Peyer's patch (tissue), 4 donors: ENCODE data around the gene GNGT2. TPM values are rescaled to one million over a fixed set of nuclear protein-coding genes. Genes with fewer than 3 reads are reported as not detected.

Experiments used
- DNase-seq, 3 donors: peaks; one replicate each; pipeline ENCODE4 v3.0.0-alpha.2; 2017 to 2019
- H3K27ac ChIP-seq, 4 donors: fragments of 200-600 bp; sonication (generic); one replicate each; pipeline ENCODE4 v1.5.1; 2016 to 2019
- H3K27me3 ChIP-seq, 2 donors: fragments of 200-600 bp; sonication (generic); one replicate each; pipeline ENCODE4 v1.5.1; 2019
- H3K36me3 ChIP-seq, 3 donors: fragments of 200-600 bp; sonication (generic); one replicate each; pipeline ENCODE4 v1.5.1; 2016 to 2019
- H3K4me1 ChIP-seq, 4 donors: fragments of 200-600 bp; sonication (generic); one replicate each; pipeline ENCODE4 v1.5.1; 2016 to 2019
- H3K4me3 ChIP-seq, 4 donors: fragments of 200-600 bp; sonication (generic); 1 replicate in 3 of 4; 2 replicates in 1 of 4; pipeline ENCODE4 v1.5.1; 2016 to 2019; ENCODE audit warnings: mild to moderate bottlenecking in 1 of 4
- H3K9me3 ChIP-seq, 4 donors: fragments of 200-600 bp; sonication (generic); one replicate each; pipeline ENCODE4 v1.5.1; 2016 to 2019; ENCODE audit warnings: mild to moderate bottlenecking in 1 of 4
- POLR2A ChIP-seq, 2 donors: fragments of 450-650 bp; IDR thresholded peaks; one replicate each; pipeline ENCODE4 v1.5.1; 2017; ENCODE audit warnings: antibody characterized with exemption in 2 of 2, mild to moderate bottlenecking in 2 of 2, moderate library complexity in 2 of 2
- total RNA-seq, 4 donors: library from RNA; depleted of rRNA; stranded (reverse); fragments of >200 nt; gene quantifications; one replicate each; pipeline ENCODE4 v1.1.0, GENCODE V29; 2016
- TF ChIP-seq, protein P1 (sequence below), 6 experiments: fragments of 450-650 bp in 4 of 6; fragments of 200-600 bp in 2 of 6; sonication (generic) in 1 of 6; IDR thresholded peaks; one replicate each; pipeline ENCODE4 v1.5.1; 2017 to 2019; ENCODE audit warnings: antibody characterized with exemption in 6 of 6, mild to moderate bottlenecking in 3 of 6, moderate library complexity in 1 of 6

The GNGT2 gene
- total RNA-seq, 4 donors from 2014 or later = 4.8 to 14.0 TPM; not detected in 2

DNA sequence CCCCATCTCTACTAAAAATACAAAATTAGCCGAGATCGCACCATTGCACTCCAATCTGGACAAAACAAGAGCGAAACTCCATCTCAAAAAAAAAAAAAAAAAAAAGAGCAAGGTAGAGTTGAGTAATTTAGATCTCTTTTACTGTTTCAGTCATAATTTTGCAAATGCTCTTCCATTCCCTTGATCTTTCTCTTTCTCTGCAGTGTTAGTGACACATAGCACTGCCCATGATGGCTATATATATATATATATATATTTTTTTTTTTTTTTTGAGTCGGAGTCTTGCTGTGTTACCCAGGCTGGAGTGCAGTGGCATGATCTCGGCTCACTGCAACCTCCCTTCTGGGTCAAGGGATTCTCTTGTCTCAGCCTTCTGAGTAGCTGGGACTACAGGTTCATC, 32.4 kb upstream of the GNGT2 start:
- no peaks in the 10 kb centered on the region for H3K36me3 ChIP-seq
- no peak for DNase-seq
- TF ChIP-seq, protein P1, sequence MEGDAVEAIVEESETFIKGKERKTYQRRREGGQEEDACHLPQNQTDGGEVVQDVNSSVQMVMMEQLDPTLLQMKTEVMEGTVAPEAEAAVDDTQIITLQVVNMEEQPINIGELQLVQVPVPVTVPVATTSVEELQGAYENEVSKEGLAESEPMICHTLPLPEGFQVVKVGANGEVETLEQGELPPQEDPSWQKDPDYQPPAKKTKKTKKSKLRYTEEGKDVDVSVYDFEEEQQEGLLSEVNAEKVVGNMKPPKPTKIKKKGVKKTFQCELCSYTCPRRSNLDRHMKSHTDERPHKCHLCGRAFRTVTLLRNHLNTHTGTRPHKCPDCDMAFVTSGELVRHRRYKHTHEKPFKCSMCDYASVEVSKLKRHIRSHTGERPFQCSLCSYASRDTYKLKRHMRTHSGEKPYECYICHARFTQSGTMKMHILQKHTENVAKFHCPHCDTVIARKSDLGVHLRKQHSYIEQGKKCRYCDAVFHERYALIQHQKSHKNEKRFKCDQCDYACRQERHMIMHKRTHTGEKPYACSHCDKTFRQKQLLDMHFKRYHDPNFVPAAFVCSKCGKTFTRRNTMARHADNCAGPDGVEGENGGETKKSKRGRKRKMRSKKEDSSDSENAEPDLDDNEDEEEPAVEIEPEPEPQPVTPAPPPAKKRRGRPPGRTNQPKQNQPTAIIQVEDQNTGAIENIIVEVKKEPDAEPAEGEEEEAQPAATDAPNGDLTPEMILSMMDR (IDR thresholded peaks at IDR 0.05) = no peak
- TF ChIP-seq POLR2A (IDR thresholded peaks at IDR 0.05) = no peak
- H3K27ac ChIP-seq = no peak overlapping the region
- no peak overlapping the region for H3K4me3 ChIP-seq
- H3K27me3 ChIP-seq = no peaks in the 10 kb centered on the region
- no peaks in the 10 kb centered on the region for H3K9me3 ChIP-seq
- no peaks in the 10 kb centered on the region for H3K4me1 ChIP-seq

DNA sequence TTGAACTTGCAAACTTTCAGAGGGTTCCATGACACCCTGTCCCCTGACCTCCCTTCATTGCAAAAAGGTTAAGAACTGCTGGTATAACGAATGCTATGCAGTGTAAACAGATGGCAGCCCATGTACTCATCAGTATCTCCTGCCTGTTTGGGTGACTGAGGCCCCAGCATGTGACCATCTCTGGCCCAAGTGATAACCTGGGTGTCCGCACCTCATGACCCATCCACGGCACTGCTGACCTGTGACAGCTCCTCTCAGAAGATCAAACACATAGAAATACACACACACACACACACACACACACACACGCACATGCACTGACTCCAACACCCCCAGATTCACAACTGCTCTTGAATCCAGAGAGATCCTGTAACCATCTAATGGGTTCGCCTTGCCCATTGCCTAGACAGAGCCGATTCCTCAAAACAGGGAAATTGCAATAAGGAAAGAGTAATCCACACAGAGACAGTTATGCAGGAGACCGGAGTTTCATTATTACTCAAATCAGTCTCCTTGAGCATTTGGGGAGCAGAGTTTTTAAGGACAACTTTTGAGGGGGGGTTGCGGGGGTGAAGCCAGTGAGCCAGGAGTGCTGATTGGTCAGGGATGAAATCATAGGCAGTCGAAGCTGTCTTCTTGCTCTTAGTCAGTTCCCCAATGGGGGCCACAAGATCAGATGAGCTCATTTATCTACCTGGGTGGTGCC, 31.5 kb upstream of the GNGT2 start:
- DNase-seq = no peak
- H3K27me3 ChIP-seq = no peaks in the 10 kb centered on the region
- TF ChIP-seq, protein P1 (IDR thresholded peaks at IDR 0.05) = no peak
- TF ChIP-seq POLR2A (IDR thresholded peaks at IDR 0.05) = no peak

DNA sequence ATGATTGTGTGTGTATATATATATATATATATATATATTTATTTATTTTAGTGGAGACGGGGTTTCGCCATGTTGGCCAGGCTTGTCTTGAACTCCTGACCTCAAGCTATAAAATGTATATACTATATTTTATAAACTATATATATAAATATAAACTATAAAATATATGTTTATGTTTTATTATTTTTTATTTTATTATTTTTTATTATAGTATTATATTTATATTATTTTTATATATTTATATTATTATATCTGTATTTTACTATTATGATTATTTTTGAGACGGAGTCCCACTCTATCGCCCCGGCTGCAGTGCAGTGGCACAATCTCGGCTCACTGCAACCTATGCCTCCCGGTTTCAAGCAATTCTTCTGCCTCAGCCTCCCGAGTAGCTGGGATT, 30.7 kb upstream of the GNGT2 start:
- Histone ChIP-seq H3K27ac (no peak overlapping the region), H3K9me3 (no peaks in the 10 kb centered on the region), H3K4me3 (no peak overlapping the region), H3K4me1 (no peaks in the 10 kb centered on the region), H3K27me3 (no peaks in the 10 kb centered on the region), H3K36me3 (no peaks in the 10 kb centered on the region)
- no peak for DNase-seq
- TF ChIP-seq, protein P1 (IDR thresholded peaks at IDR 0.05) = no peak
- no peak for TF ChIP-seq POLR2A (IDR thresholded peaks at IDR 0.05)

More for the DNA sequence above, 31.5 kb upstream of the GNGT2 start:
- Histone ChIP-seq H3K36me3 (no peaks in the 10 kb centered on the region), H3K4me3 (no peak overlapping the region), H3K4me1 (no peaks in the 10 kb centered on the region), H3K27ac (no peak overlapping the region), H3K9me3 (no peaks in the 10 kb centered on the region)

DNA sequence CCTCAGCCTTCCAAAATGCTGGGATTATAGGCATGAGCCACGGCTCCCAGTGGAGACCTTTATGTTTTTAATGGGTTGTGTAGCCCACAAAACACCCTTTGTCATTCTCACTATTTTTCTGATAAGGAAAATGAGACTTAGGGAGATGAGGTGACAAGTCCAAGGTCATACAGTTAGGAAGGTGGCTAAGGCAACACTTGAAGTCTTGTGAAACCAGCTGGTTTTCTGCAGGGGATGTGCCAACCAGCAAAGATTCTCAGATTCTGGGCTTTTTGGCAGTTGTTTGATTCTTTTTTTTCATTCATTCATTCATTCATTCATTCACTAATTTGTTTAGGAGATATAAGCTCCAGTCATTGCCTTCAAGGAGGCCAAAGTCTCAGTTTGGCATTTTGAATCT, 30.2 kb upstream of the GNGT2 start:
- Histone ChIP-seq H3K27me3 (no peaks in the 10 kb centered on the region), H3K4me3 (no peak overlapping the region), H3K27ac (no peak overlapping the region), H3K4me1 (no peaks in the 10 kb centered on the region), H3K9me3 (no peaks in the 10 kb centered on the region), H3K36me3 (no peaks in the 10 kb centered on the region)
- DNase-seq = no peak
- TF ChIP-seq, protein P1 (IDR thresholded peaks at IDR 0.05) = no peak
- no peak for TF ChIP-seq POLR2A (IDR thresholded peaks at IDR 0.05)

DNA sequence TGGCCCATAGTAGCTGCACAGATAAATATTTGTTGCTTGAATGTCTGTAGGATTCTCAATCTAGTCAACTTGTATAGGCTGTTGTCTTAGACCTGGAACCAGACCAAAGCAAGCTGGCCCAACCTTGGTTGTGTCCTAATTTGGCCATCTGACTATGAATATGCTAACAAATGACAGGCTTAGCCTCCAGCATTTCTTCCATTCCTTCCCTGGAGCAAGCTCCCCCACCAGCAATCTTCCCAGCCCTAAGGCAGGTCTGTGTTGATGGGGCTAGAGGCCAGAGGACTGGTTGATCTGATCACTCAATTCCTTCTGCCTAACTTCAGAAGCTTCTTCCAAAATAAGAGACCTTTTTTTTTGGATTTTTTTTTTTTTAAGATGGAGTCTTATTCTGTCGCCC, 29.6 kb upstream of the GNGT2 start:
- TF ChIP-seq, protein P1 (IDR thresholded peaks at IDR 0.05) = no peak
- no peak for TF ChIP-seq POLR2A (IDR thresholded peaks at IDR 0.05)
- Histone ChIP-seq H3K4me3 (no peak overlapping the region), H3K27me3 (no peaks in the 10 kb centered on the region), H3K4me1 (no peaks in the 10 kb centered on the region), H3K27ac (no peak overlapping the region), H3K9me3 (no peaks in the 10 kb centered on the region), H3K36me3 (no peaks in the 10 kb centered on the region)
- no peak for DNase-seq
